CD4-positive, CD25-positive, alpha-beta regulatory T cell (primary cell): ENCODE results near the gene GABBR2. TPM values are rescaled to one million over a fixed set of nuclear protein-coding genes. Genes with fewer than 3 reads are reported as not detected.

Source experiments
- ATAC-seq, 2 donors: fragments of 150-1000 bp; cut with Tn5 transposase; one replicate each; pipeline ENCODE4 v1.10.0; 2021; ENCODE audit warnings: low read depth in 2 of 2, moderate number of reproducible peaks in 2 of 2, moderate library complexity in 1 of 2
- DNase-seq, 3 donors: peaks; one replicate each; pipeline versions ENCODE4 v3.0.0 to v3.0.0-alpha.2; 2012 to 2022; ENCODE audit warnings: mixed read lengths in 1 of 3
- H3K27ac ChIP-seq: one replicate; pipeline ENCODE4 v1.7.0; 2013; ENCODE audit warnings: mild to moderate bottlenecking, low read length; ENCODE audit not compliant: insufficient read depth, poor library complexity, severe bottlenecking
- H3K27me3 ChIP-seq: one replicate; pipeline ENCODE4 v1.7.0; 2013; ENCODE audit warnings: low read length; ENCODE audit not compliant: control insufficient read depth, insufficient read depth
- H3K36me3 ChIP-seq: one replicate; pipeline ENCODE4 v1.7.0; 2013; ENCODE audit warnings: mild to moderate bottlenecking, low read length, moderate library complexity; ENCODE audit not compliant: control insufficient read depth, insufficient read depth
- H3K4me1 ChIP-seq: 2 replicates; pipeline ENCODE4 v1.7.0; 2013; ENCODE audit warnings: mild to moderate bottlenecking, low read length; ENCODE audit not compliant: insufficient read depth, control insufficient read depth, poor library complexity, severe bottlenecking
- H3K4me3 ChIP-seq: one replicate; pipeline ENCODE4 v1.7.0; 2013; ENCODE audit warnings: low read depth, mild to moderate bottlenecking, low read length, moderate library complexity
- H3K9me3 ChIP-seq, 2 experiments: 1 replicate in 1 of 2; 2 replicates in 1 of 2; pipeline ENCODE4 v1.7.0; 2013; ENCODE audit warnings: low read length in 2 of 2, mild to moderate bottlenecking in 1 of 2, moderate library complexity in 1 of 2; ENCODE audit not compliant: control insufficient read depth in 2 of 2
- H3K27ac Mint-ChIP-seq, 3 donors: one replicate each; pipeline ENCODE4 v1.8.0; 2020 to 2022; ENCODE audit warnings: mild to moderate bottlenecking in 3 of 3, mixed read lengths in 3 of 3, moderate library complexity in 2 of 3
- H3K27me3 Mint-ChIP-seq: one replicate; pipeline ENCODE4 v1.8.0; 2022; ENCODE audit warnings: mild to moderate bottlenecking, mixed read lengths
- H3K36me3 Mint-ChIP-seq: one replicate; pipeline ENCODE4 v1.8.0; 2020; ENCODE audit warnings: mixed read lengths
- H3K4me1 Mint-ChIP-seq, 4 donors: one replicate each; pipeline ENCODE4 v1.8.0; 2020 to 2022; ENCODE audit warnings: mixed read lengths in 4 of 4, mild to moderate bottlenecking in 1 of 4
- H3K4me3 Mint-ChIP-seq, 4 donors: one replicate each; pipeline ENCODE4 v1.8.0; 2020 to 2022; ENCODE audit warnings: mild to moderate bottlenecking in 4 of 4, mixed read lengths in 4 of 4, moderate library complexity in 3 of 4
- H3K9me3 Mint-ChIP-seq, 7 donors: one replicate each; pipeline ENCODE4 v1.8.0; 2020 to 2022; ENCODE audit warnings: mixed read lengths in 7 of 7, mild to moderate bottlenecking in 3 of 7, moderate library complexity in 2 of 7
- polyA plus RNA-seq, 4 donors: library from polyadenylated mRNA; unstranded; fragments of 300-500 nt; fragmentation: Illumina TruSeq; gene quantifications; one replicate each; pipeline ENCODE4 v1.2.3, GENCODE V29; 2021
- total RNA-seq: library from RNA; stranded (reverse); gene quantifications from one replicate; pipeline ENCODE4 v1.2.3, GENCODE V29; 2022

The GABBR2 gene
- total and polyA plus RNA-seq, 5 donors from 2014 or later = not detected

- no peak overlapping the region for H3K27ac Mint-ChIP-seq
- Histone ChIP-seq H3K4me3 (no peak overlapping the region), H3K4me1 (no peaks in the 10 kb centered on the region), H3K9me3 (no peaks in the 10 kb centered on the region), H3K36me3 (no peaks in the 10 kb centered on the region), H3K27me3 (peaks cover 2% of the 10 kb centered on the region), H3K27ac (no peak overlapping the region)
- peaks cover 12% of the 10 kb centered on the region for H3K36me3 Mint-ChIP-seq
- DNase-seq (no peak), ATAC-seq (no peak)
- H3K4me1 Mint-ChIP-seq = peaks cover 0 to 2% (median 0%) of the 10 kb centered on the region in 4 donors
- no peak overlapping the region for H3K4me3 Mint-ChIP-seq
- H3K9me3 Mint-ChIP-seq = no peaks in the 10 kb centered on the region
- peaks cover 6% of the 10 kb centered on the region for H3K27me3 Mint-ChIP-seq
These were observed 22.1 kb upstream of the GABBR2 start for GRCh38 chr9:98730871-98731270.

GRCh38 chr9:98728500-98728899, 19.8 kb upstream of the GABBR2 start:
- Histone ChIP-seq H3K27ac (no peak overlapping the region), H3K36me3 (no peaks in the 10 kb centered on the region), H3K4me1 (no peaks in the 10 kb centered on the region), H3K27me3 (peaks cover 6% of the 10 kb centered on the region), H3K4me3 (no peak overlapping the region), H3K9me3 (no peaks in the 10 kb centered on the region)
- Mint-ChIP-seq H3K4me3 (no peak overlapping the region), H3K27me3 (peaks cover 14% of the 10 kb centered on the region), H3K36me3 (no peaks in the 10 kb centered on the region), H3K27ac (no peak overlapping the region), H3K9me3 (peaks cover 0 to 7% (median 0%) of the 10 kb centered on the region in 7 donors), H3K4me1 (peaks cover 0 to 2% (median 0%) of the 10 kb centered on the region in 4 donors)
- ATAC-seq (no peak), DNase-seq (no peak)

- no peak overlapping the region for H3K27ac ChIP-seq
- H3K36me3 Mint-ChIP-seq = no peaks in the 10 kb centered on the region
These were observed 18.7 kb upstream of the GABBR2 start for GRCh38 chr9:98727428-98727827.

GRCh38 chr9:98726735-98727134, 18.0 kb upstream of the GABBR2 start:
- H3K27ac ChIP-seq = no peak overlapping the region
- H3K4me3 ChIP-seq = no peak overlapping the region
- Mint-ChIP-seq H3K27ac (no peak overlapping the region), H3K27me3 (peaks cover 25% of the 10 kb centered on the region), H3K4me1 (no peaks in the 10 kb centered on the region), H3K4me3 (no peak overlapping the region), H3K36me3 (no peaks in the 10 kb centered on the region), H3K9me3 (peaks cover 0 to 7% (median 3%) of the 10 kb centered on the region in 7 donors)
- H3K4me1 ChIP-seq = no peaks in the 10 kb centered on the region
- no peaks in the 10 kb centered on the region for H3K9me3 ChIP-seq
- ATAC-seq = no peak
- H3K27me3 ChIP-seq = peaks cover 6% of the 10 kb centered on the region
- no peaks in the 10 kb centered on the region for H3K36me3 ChIP-seq
- no peak for DNase-seq

More at GRCh38 chr9:98727428-98727827, 18.7 kb upstream of the GABBR2 start:
- Mint-ChIP-seq H3K27me3 (peaks cover 19% of the 10 kb centered on the region), H3K4me1 (no peaks in the 10 kb centered on the region), H3K9me3 (peaks cover 0 to 7% (median 3%) of the 10 kb centered on the region in 7 donors), H3K4me3 (no peak overlapping the region), H3K27ac (no peak overlapping the region)
- H3K9me3 ChIP-seq = no peaks in the 10 kb centered on the region
- H3K27me3 ChIP-seq = peaks cover 6% of the 10 kb centered on the region
- H3K4me1 ChIP-seq = no peaks in the 10 kb centered on the region
- H3K4me3 ChIP-seq = no peak overlapping the region
- ATAC-seq (no peak), DNase-seq (no peak)
- H3K36me3 ChIP-seq = no peaks in the 10 kb centered on the region

- no peak overlapping the region for H3K27ac ChIP-seq
- no peak for ATAC-seq
These were observed 16.2 kb upstream of the GABBR2 start for GRCh38 chr9:98724810-98725530.

GRCh38 chr9:98721643-98722042, 12.9 kb upstream of the GABBR2 start:
- no peaks in the 10 kb centered on the region for H3K4me1 ChIP-seq
- Mint-ChIP-seq H3K4me1 (no peaks in the 10 kb centered on the region), H3K36me3 (no peaks in the 10 kb centered on the region), H3K4me3 (no peak overlapping the region), H3K27ac (peak overlapping the region in 1 of 3 donors; percentile 0), H3K27me3 (peaks cover 35% of the 10 kb centered on the region), H3K9me3 (peaks cover 0 to 8% (median 4%) of the 10 kb centered on the region in 7 donors)
- H3K9me3 ChIP-seq = no peaks in the 10 kb centered on the region
- DNase-seq = no peak
- no peak overlapping the region for H3K27ac ChIP-seq
- no peak overlapping the region for H3K4me3 ChIP-seq
- no peaks in the 10 kb centered on the region for H3K36me3 ChIP-seq
- peaks cover 4% of the 10 kb centered on the region for H3K27me3 ChIP-seq
- no peak for ATAC-seq

More at GRCh38 chr9:98724810-98725530, 16.2 kb upstream of the GABBR2 start:
- Histone ChIP-seq H3K36me3 (no peaks in the 10 kb centered on the region), H3K9me3 (no peaks in the 10 kb centered on the region), H3K4me3 (no peak overlapping the region), H3K27me3 (peaks cover 6% of the 10 kb centered on the region), H3K4me1 (no peaks in the 10 kb centered on the region)
- no peak for DNase-seq
- no peak overlapping the region for H3K4me3 Mint-ChIP-seq
- H3K27ac Mint-ChIP-seq = no peak overlapping the region
- peaks cover 0 to 7% (median 4%) of the 10 kb centered on the region in 7 donors for H3K9me3 Mint-ChIP-seq
- H3K27me3 Mint-ChIP-seq = peaks cover 34% of the 10 kb centered on the region
- H3K4me1 Mint-ChIP-seq = no peaks in the 10 kb centered on the region
- H3K36me3 Mint-ChIP-seq = no peaks in the 10 kb centered on the region

GRCh38 chr9:98720402-98720801, 11.7 kb upstream of the GABBR2 start:
- Histone ChIP-seq H3K9me3 (no peaks in the 10 kb centered on the region), H3K36me3 (no peaks in the 10 kb centered on the region), H3K27me3 (peaks cover 7% of the 10 kb centered on the region), H3K4me3 (no peak overlapping the region), H3K4me1 (no peaks in the 10 kb centered on the region), H3K27ac (no peak overlapping the region)
- Mint-ChIP-seq H3K4me3 (no peak overlapping the region), H3K4me1 (no peaks in the 10 kb centered on the region), H3K27ac (no peak overlapping the region), H3K36me3 (no peaks in the 10 kb centered on the region), H3K9me3 (peaks cover 0 to 8% (median 4%) of the 10 kb centered on the region in 7 donors), H3K27me3 (peaks cover 37% of the 10 kb centered on the region)
- no peak for DNase-seq
- no peak for ATAC-seq

GRCh38 chr9:98719055-98719454, 10.3 kb upstream of the GABBR2 start:
- DNase-seq (no peak), ATAC-seq (no peak)
- no peaks in the 10 kb centered on the region for H3K4me1 ChIP-seq
- Mint-ChIP-seq H3K4me3 (no peak overlapping the region), H3K36me3 (no peaks in the 10 kb centered on the region), H3K9me3 (peaks cover 0 to 8% (median 3%) of the 10 kb centered on the region in 7 donors), H3K27me3 (peaks cover 36% of the 10 kb centered on the region), H3K27ac (no peak overlapping the region), H3K4me1 (no peaks in the 10 kb centered on the region)
- H3K27me3 ChIP-seq = peaks cover 6% of the 10 kb centered on the region
- no peaks in the 10 kb centered on the region for H3K9me3 ChIP-seq
- H3K27ac ChIP-seq = no peak overlapping the region
- no peak overlapping the region for H3K4me3 ChIP-seq
- no peaks in the 10 kb centered on the region for H3K36me3 ChIP-seq
